Activated CD8-positive, alpha-beta memory T cell treated with anti-CD3 and anti-CD28 coated beads, Interleukin-2, amount 50 U/mL, for 1 hour (primary cell): ENCODE data around the gene BST1.

Experiments used
- DNase-seq: peaks from one replicate; pipeline ENCODE4 v3.0.0-alpha.2; 2020; ENCODE audit errors: extremely low read depth

BST1 gene, protein sequence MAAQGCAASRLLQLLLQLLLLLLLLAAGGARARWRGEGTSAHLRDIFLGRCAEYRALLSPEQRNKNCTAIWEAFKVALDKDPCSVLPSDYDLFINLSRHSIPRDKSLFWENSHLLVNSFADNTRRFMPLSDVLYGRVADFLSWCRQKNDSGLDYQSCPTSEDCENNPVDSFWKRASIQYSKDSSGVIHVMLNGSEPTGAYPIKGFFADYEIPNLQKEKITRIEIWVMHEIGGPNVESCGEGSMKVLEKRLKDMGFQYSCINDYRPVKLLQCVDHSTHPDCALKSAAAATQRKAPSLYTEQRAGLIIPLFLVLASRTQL

DNA sequence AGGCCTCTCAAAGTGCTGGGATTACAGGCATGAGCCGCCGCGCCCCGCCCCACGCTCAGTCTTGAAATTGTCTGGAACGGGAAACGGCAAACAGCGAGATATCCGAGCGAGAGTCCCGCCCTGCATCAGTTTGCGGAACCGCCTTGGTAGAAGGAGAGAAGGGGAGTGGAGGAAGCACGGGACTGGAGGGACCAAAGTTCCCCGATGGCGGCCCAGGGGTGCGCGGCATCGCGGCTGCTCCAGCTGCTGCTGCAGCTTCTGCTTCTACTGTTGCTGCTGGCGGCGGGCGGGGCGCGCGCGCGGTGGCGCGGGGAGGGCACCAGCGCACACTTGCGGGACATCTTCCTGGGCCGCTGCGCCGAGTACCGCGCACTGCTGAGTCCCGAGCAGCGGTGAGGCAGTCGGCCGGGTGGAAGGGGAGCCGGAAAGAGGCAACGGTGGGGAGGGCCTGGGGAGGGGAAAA is at the start of gene BST1:
BST1 (plus strand) TSS at position 125 of the 463 bp plus-strand sequence; CDS start at position 205, 80 bp downstream.
- no peak for DNase-seq

DNA sequence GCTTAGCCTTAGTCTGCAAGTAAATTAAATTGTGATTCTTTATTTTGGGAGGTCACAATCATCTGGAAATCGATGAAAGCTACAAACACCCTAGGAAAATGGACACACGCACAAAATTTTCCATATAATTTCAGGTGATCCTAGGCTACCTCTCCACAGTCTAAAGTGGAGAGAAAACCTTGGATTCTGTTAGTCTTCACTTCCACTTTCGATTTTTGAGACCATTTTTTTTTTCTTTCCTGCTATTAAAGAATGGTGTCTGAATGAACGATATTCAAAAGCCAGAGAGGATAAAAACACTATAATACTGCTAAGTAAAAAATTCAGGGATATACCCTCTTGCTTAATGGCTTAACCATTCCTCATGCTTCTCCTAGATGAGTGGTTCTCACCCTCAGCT is 49.4 kb upstream of the BST1 start:
- DNase-seq = no peak

DNA sequence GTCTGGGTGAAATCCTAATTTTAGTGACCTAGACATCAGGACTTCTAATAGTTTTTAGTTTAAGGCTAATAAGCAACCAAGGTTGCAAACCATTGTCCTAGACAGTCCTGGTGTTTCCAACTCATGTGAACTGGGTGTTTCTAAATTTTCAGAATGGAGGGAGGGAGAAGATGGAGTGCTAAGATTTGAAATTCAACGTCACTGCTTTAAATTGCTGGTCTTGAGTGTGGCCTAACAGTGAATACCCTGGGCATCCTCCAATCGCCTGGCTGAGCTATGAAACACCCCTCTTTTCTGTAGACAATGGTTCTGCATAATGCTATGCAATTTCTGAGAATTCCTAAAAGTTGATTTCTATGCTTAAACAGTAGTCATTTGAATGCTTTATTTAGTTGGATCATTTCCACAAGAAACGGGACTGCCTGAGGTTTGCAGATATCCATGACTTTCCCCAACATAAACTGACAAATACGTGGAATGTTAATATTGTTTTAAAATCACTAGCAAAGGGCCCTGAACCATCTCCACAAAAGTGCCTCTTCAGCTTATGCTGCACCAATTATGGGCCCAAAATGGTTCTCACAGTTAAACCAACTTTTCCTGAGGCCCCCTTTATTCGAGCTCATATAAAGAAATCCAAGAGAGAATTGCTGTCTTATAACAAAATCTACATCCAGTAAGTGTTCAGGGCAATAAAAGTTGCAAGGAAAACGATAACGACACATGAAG is 48.8 kb upstream of the BST1 start:
- no peak for DNase-seq

DNA sequence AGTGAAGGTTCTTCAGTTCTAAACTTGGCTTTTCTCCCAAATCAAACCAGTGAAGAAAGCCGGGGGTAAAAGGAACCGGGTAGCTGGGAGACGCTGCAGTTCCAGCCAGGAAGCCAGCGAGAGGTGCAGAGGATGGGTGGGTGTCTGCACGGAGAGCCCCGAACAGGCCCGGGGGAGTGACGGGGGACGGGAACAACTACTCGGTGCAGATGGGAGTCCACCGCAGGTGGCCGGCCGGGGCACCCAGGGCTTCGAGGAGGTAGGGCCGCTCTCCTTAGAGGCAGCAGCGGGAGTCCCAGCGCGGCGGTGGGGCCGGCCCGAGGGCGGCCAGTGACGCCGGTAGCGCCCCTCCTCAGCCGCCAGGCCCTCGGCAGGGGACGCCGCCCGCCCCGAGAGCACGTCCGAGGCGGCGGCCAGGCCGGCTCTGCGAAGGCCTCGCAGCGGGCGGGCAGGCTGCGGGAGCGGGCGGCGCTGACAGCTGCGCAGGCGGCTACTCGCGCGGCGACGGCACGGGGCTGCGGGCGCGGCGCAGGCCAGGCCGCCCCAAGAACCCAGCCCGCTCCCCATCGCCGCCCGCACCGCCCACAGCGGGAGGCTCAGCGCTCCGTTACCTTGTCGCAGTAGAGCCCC is 48.2 kb upstream of the BST1 start:
- DNase-seq = no peak

DNA sequence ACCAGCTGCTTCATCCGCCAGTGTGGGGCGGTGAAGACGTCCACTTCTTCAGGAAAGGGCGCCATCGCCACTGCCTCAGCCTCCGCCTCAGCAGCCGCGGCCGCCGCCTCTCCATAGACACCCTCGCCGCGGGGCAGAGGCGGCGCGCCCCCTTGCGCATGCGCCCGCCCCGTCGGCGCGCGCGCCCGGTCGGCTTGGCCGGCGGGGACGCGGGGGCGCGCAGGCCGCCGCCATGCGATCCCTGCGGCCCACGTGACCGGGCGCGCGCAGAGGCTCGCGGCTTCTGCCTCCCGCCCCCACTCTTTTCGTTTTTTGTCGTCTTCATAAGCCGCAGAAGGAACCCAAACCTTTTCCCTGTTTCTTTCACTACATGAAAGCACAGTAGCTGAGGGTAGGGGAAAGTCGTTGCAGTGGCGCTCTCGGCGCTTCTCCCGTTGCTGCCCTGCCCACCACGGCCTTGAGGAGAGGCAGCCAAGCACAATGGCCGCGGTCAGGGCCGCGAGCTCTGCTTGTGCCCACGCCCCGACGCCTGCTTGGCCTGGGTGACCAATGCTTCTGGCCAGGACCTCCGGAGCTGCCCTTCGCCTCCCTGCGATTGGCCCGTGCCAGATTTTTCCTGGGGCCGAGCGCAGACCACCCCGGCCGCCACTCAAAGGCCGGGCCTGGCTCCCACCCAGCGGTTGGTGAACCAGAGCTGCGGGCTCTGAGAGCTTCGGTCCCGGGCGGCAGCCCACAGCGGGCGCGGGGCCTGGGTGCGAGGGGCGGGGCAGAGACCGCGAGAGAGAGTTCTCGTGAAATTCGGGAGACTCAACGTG is 47.4 kb upstream of the BST1 start, which contains the start of gene FBXL5:
FBXL5 (minus strand) TSS at position 135 of the 815 bp plus-strand sequence; CDS start at position 65, 70 bp downstream.
- peak; percentile 38 for DNase-seq

DNA sequence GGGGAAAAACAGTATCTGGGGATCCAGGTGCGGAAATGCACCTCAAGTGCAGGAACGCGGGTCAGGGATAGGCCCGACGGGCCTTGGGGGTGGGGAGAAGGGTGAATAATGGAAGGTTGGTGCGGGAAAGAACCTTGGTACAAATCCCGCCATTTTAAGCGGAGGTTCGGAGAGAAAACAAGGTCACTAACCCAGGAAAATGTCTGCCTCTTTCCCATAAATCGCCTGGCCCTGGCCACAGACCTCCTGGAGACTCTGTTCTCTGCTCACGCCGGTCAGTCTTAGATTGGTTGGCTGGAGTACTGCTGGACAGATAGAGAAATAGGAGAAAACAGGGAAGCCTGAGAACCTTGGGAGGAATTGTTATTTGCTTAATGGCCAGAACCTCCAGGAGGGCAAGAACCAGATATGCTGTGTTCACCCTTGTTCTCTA is 46.8 kb upstream of the BST1 start:
- DNase-seq = no peak

DNA sequence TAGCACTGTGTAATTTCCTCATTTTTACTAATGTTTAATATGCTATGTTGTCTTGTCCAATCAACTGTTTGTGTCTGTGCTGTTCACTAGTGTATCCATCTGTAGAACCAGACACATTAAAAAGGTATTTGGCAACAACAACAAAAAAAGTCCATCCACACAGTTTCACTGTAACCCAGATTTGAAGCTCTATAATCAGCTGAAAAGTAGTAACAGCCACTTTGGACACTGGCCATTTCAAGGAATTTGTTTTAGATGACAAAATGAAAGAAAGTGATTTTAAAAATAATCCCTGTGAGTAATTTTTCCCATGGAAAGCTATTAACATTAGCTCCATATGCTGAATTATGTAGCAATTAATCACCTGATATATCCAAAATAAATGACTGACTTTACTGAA is 45.5 kb upstream of the BST1 start:
- no peak for DNase-seq

DNA sequence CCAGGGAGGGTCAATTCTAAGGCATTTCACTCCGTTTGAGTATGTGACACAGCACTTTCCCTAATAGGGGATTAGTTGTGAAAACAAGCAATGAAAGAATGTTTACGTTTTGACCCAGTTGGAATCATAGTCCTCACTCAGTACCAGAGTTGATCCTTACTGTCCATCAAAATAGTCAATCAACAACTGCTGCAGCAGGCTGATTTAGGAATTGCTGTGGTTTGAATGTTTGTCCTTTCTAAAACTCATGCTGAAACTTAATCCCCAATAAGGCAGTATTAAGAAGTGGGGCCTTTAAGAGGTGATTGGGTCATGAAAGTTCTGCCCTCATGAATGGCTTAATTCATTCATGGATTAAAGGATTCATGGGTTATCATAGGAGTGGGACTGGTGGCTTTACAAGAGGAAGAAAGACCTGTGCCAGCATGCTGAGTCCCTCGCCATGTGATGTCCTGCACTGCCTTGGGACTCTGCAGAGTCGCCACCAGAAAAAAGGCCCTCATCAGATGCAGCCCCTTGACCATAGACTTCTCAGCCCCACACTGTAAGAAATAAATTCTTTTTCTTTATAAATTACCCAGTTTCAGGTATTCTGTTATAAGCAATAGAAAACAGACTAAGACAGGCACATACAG is 44.6 kb upstream of the BST1 start:
- no peak for DNase-seq

DNA sequence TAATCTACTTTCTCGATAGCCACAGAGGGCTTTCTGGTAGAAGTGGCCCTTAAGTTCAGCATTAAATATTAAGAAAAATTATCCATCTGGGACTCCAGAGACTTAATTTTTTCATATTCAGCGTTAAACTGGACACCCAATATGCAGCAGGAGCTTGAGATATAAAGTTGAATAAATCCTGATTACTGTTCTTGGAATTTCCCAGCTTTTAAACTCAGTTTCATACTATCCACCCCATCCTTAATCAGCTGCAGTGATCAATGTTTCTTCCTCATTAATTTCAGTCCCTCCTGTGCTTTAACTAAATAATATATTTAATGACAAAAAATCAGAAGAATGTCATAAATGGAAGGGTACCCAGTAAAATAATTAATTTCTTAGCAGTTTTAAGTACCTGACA is 44.1 kb upstream of the BST1 start:
- DNase-seq = no peak

DNA sequence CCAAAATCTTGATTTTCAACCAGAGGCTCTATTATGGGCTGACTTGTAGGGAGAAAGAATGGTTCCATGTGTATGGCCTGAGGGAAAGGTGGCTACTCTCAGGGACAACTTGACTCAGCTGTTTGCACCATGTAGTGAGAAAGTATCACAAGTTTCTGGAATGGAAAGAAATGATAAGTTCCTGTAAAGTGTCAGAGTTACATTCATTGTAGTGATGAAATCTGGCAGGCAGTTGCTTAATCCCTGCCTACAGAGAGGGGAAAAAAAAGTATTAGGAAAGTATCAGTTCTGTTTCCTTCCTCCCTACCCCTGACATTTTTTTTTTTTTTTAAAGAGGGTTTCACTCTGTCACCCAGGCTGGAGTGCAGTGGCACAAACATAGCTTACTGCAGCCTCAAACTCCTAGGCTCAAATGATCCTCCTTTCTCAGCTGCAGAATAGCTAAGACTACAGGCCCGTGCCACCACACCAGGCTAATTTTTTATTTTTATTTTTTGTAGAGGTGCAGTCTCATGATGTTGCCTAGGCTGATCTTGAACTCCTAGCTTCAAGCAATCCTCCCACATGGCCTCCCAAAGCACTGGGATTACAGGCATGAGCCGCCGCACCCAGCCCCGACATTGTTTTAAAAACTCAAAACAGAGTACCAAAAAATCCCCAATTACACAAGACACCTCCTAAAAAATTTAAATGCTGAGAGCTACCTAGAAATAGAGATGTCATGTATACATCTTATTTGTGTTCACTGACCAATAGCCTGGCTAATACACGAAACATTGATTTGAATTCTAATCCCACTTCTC is 42.9 kb upstream of the BST1 start:
- no peak for DNase-seq

DNA sequence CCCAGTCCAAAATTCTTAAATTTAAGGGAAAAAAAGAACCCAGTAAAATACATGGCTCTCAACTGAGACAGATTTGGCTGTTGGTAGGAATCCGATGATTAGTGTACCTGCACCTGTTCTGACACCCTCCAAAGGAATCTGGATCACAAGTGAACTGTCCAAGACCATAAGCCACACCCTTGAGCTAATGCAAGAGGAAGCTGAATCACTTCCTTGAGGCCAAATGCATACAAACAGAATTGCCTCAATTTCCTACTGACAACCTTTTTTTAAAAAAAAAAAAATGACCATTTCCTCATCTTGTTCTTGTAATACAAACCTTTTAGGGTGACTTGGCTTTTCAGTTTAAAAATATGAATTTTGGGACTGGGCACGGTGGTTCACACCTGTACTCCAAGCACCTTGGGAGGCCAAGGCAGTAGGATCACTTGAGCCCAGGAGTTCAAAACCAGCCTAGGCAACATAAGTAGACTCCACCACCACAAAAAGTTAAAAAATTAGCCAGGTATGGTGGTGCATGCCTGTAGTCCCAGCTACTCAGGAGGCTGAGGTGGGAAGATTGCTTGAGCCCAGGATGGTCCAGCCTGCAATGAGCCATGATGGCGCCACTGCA is 37.0 kb upstream of the BST1 start:
- DNase-seq = no peak

DNA sequence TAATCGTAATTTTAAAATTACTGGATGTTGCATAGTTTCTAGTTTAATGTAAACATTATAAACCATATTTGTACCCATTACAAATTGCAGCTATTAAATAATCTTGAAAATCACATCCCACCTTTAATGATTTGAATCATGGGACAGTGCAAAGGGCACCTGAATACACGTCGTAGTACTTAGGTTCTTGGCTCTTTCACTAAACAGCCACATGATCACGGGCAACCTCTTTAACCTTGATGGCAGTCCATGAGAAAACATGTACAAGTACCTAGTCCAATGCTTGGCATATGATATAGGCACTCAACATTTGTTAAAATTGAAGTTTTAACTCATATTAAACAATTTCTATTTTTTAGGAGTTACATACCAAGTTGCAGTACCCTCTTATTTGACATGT is 35.9 kb upstream of the BST1 start:
- DNase-seq = no peak

DNA sequence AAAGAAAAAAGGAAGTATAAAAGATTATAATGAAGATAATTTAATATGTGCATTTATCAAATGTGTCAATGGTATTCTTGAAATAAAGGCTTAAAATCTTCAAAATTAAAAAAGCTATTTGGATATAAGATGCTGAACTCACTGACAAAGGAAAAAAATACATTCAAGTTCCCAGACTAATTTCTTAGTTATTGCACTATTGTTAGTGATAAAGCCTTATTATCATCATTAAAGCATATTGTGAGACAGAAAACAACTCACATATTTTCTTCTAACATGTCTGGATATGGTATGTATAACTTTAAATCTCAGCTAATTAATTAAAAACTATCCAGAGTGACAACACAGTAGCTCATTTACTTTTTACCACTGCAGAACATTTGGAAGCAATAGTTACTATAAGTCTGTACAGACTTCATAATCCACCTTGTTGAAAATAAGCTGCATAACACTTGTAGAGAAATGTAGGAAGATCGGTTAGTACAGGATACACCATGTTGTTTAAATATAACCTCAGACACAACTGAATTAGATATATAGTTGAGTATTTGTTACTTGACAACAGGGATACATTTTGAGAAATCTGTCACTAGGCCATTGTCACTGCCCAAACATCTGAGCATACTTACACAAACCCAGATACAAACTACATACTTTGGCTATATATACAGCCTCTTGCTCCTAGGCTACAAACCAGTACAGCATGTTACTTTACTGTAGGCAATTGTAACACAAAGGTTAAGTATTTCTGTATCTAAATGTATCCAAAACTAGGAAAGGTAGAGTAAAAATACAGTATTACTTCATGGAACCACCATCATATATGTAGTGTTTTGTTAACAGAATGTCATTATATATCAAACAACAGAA is 34.1 kb upstream of the BST1 start:
- DNase-seq = no peak

DNA sequence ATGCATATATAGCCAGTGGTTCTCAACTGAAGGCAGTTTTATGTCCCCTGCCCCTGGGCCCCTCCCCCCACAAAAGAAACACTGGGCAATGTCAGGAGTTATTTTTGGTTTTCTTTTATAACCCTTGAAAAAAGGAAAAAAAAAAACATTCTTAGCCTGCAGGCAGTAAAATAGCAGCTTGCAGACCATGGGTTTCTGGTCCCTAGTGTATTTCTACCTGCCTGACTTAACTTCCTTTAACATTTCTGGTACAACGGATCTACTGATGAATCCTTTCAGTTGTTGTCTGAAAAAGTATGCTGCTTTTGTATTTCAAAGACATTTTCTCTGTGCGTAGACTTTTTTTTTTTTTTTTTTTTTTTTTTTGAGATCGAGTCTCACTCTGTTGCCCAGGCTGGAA is 32.3 kb upstream of the BST1 start:
- DNase-seq = no peak

DNA sequence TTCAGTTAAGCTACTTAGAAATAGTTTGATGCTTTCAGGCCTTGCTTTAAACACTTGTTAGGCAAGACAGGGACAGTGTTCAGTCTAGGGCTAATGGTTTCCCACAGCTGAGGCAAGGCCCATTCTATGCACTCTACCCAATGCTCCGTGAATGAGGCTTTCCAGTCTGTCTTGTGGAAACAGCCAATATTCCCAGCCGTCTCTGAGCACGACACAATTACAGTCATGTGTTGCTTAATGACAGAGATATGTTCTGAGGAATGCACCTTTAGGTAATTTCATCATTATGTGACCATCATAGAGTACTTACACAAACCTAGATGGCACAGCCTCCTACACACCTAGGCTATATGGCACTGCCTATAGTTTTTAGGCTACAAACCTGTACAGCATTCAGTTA is 30.8 kb upstream of the BST1 start:
- no peak for DNase-seq

DNA sequence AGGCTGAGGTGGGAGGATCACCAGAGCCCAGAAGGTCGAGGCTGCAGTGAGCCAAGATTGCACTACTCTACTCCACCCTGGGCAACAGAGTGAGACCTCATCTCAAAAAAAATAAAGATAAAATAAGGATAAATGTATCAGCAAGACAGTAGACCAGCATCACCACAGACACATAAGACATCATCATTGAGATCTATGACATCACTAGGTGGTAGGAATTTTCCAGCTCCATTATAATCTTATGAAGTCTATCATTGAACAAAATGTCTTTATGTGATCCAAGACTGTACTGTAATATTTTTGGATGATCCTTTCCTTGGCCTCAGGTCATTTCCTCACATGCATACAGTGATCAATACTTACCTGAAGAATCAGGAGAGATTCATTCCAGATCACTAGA is 29.5 kb upstream of the BST1 start:
- DNase-seq = no peak

DNA sequence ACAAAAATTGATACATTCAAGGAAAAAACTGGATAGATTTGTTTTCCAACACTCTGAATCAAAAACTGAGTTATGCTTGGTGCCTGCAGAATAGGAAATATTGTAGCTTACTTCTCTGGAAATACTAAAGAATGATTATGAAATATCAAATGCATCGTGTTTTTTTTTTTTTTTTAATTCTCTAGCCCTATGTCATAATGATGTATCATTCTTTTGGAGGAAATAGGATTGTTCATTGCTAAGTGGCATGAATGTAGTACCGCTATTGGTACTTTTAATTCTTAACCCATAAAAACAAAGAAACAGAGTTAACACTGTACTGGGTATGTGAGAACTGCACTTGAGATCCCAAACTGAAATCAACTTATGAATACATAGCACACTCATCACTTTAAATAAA is 28.8 kb upstream of the BST1 start:
- no peak for DNase-seq

DNA sequence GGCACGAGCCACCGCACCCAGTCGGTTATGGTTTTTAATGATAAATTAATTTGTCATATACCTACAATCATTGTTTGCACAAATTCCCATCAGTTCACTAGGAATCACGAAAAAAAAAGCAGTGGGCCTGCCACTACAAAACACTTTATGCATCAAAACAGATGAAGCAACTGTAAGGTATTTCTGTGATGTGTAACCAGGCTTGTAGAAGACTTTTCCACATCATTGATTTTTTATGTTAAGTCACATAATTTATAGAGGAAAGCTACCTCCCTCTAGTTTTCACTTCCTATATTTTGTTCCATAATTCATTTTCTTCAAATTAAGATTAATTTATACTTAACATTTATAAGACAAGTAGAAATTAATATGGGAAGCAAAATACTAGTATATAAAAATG is 27.9 kb upstream of the BST1 start:
- no peak for DNase-seq

DNA sequence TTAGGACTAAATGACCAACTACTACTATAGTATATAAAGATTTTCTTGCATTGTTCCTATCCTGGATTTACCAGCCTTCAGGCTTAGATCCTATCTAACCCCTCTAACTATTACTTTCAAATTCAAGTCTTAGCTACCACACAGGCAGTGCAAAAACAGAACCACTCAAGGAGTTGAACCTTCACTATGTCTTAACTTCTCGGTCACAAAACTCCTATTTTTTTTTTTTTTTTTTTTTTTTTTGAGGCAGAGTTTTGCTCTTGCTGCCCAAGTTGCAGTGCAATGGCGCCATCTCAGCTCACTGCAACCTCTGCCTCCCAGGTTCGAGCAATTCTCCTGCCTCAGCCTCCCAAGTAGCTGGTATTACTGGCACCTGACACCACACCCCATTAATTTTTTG is 27.5 kb upstream of the BST1 start:
- DNase-seq = no peak
